Lower leg skin (tissue), 4 donors: ENCODE measurements around the gene BLOC1S3. TPM values are rescaled to one million over a fixed set of nuclear protein-coding genes. Genes with fewer than 3 reads are reported as not detected.

ENCODE experiments used
- DNase-seq, 2 donors: peaks; one replicate each; pipeline ENCODE4 v3.0.0-alpha.2; 2019; ENCODE audit warnings: low spot score in 2 of 2
- H3K4me3 ChIP-seq: fragments of 200-600 bp; sonication (generic); 2 replicates; pipeline ENCODE4 v1.5.1; 2017; ENCODE audit warnings: mild to moderate bottlenecking, low read depth; ENCODE audit not compliant: poor library complexity, severe bottlenecking
- POLR2A ChIP-seq, 2 donors: fragments of 450-650 bp; IDR thresholded peaks; one replicate each; pipeline ENCODE4 v1.6.1; 2016 to 2017; ENCODE audit warnings: antibody characterized with exemption in 2 of 2, mild to moderate bottlenecking in 1 of 2, moderate library complexity in 1 of 2
- WGBS, 2 donors: methylation state at CpG; one replicate each; pipeline ENCODE4 v1.1.5; 2018; 5-methylcytosine and 5-hydroxymethylcytosine counted together
- intact Hi-C: fragments of 100-400 bp; cut with DNase I; formaldehyde crosslinking; loops from one replicate; pipeline ENCODE4 v1.15.0; 2023; ENCODE audit warnings: low total_unique reads
- total RNA-seq, 4 donors: library from RNA; depleted of rRNA; stranded (reverse); fragments of >200 nt; gene quantifications; one replicate each; pipeline ENCODE4 v1.1.0, GENCODE V29; 2016
- TF ChIP-seq, protein P1 (sequence below), 3 donors: fragments of 450-650 bp; IDR thresholded peaks; one replicate each; pipeline ENCODE4 v1.5.1; 2016; ENCODE audit warnings: antibody characterized with exemption in 3 of 3, mild to moderate bottlenecking in 3 of 3, moderate library complexity in 2 of 3

BLOC1S3 gene
- total RNA-seq, 4 donors from 2014 or later: 26.6 to 65.1 (median 31.4) TPM

DNA sequence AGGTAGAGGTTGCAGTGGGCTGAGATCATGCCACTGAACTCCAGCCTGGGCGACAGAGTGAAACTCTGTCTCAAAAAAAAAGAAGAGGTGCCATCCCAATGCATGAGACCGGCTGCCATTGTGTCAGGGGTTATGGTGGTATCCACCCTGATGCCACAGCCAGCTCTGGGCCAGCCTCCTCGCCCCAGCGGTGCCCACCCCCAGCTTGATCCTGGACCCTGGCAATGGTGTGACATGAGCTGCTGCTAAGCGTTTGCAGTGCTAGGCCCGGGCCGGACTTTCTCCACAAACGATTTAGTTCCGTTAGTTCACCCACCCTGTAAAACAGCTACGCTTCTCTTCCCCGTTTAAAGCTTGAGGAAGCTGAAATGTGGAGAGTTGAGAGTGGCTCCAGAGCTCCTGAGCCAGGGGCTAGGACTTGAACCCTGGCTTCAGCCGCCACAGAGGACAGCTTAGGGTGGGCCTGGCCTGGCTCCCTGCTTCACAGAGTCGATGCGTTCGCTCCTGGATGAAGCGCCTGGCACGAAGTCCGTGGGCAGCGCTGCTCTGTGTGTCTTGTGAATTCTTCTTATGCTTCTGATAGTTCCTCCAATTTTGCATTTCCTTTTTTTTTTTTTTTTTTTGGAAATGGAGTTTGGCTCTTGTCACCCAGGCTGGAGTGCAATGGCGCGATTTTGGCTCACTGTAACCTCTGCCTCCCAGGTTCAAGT lies 43.3 kb upstream of the BLOC1S3 start:
- no peak for DNase-seq
- WGBS, 2 donors: 92 to 95% methylated on average over 18 to 21 of the region's 21 CpGs
- intact Hi-C loops: no loop called here
- TF ChIP-seq, protein P1, sequence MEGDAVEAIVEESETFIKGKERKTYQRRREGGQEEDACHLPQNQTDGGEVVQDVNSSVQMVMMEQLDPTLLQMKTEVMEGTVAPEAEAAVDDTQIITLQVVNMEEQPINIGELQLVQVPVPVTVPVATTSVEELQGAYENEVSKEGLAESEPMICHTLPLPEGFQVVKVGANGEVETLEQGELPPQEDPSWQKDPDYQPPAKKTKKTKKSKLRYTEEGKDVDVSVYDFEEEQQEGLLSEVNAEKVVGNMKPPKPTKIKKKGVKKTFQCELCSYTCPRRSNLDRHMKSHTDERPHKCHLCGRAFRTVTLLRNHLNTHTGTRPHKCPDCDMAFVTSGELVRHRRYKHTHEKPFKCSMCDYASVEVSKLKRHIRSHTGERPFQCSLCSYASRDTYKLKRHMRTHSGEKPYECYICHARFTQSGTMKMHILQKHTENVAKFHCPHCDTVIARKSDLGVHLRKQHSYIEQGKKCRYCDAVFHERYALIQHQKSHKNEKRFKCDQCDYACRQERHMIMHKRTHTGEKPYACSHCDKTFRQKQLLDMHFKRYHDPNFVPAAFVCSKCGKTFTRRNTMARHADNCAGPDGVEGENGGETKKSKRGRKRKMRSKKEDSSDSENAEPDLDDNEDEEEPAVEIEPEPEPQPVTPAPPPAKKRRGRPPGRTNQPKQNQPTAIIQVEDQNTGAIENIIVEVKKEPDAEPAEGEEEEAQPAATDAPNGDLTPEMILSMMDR (IDR thresholded peaks at IDR 0.05): no peak
- TF ChIP-seq POLR2A (IDR thresholded peaks at IDR 0.05): no peak
- H3K4me3 ChIP-seq: no peak overlapping the region

DNA sequence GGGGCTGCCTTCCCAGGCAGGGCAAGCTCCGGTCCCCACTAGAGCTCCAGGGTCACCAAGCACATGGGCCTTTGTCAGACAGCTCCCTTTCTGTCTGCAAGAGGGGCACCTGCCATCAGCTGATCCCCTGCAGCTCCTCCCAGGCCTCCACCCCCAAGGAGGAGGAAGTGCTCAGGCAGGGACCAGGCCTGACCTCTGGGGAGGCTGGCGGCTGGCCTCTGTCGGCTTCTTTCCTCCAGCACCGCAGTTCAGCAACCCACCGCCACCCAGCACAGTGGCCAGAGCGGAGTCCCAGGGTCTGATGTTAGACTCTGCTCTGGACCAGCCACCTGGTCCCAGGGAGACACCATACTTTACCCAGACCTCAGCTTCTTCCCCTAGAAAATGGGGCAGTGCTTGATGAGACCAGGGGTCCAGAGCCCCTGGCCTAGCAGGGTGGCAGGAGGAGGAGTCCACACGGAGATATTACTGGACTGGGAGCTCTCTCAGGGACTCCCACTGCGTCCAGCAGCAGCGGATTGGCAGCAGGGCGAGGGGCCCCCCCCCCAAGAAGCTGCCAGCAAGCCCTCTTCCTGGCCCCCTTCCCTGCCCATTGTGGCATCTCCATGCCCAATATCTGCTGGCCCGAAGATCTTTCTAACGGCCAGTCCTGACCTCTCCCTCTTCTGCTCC lies 41.9 kb upstream of the BLOC1S3 start:
- intact Hi-C loops: no loop called here
- no peak for TF ChIP-seq POLR2A (IDR thresholded peaks at IDR 0.05)
- TF ChIP-seq, protein P1 (IDR thresholded peaks at IDR 0.05): no peak
- 78 to 94% methylated on average over 11 to 12 of the region's 12 CpGs for WGBS, 2 donors
- H3K4me3 ChIP-seq: no peak overlapping the region
- no peak for DNase-seq

DNA sequence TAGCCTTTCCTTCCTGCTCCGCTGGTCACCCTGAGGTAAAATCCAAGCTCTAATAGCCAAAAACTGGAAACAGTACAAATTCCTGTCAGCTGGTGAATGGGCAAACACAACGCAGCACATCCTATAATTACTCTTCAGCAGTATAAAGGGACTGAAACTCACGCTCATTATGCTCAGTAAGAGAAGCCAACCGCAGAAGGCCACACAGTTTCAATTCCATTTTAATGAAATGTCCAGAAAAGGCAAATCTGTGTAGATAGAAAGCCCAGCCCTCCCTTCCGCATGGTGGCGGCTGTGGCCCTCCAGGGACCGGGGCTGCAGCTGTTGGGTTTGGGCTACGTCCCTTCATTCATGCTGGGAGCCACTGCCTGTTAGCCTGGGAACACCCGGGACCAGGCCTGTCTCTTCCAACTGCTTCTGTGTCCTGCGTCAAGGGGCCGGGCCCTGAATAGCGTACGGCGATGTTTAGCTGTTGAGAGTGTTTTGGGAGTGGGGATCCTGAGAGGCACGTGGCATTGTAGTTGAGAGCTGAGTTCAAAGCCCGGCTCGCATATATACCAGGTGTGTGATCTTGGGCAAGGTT lies 41.3 kb upstream of the BLOC1S3 start:
- intact Hi-C loops: no loop called here
- WGBS, 2 donors: 76 to 81% methylated on average over 17 of the region's 17 CpGs
- TF ChIP-seq POLR2A (IDR thresholded peaks at IDR 0.05): no peak
- TF ChIP-seq, protein P1 (IDR thresholded peaks at IDR 0.05): no peak
- DNase-seq: no peak
- H3K4me3 ChIP-seq: no peak overlapping the region

DNA sequence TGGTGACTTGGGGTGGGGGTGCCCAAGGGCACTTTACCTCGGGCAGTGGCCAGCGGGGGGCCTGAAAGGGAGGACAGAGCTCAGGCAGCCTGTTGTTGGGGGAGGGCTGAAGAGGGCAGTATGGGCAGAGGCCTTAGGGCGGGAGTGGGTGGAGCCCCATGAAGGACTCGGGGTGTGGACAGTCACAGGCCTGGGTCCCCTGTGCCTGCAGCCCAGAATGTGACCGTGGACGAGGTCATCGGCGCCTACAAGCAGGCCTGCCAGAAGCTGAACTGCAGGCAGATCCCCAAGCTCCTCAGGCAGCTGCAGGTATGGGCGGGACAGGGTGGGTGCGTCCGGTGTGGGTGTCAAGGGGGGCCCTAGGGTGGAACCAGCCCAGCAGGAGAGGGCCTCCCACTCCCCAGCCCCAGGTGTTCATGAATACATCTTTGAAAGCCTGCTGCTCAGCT lies 40.3 kb upstream of the BLOC1S3 start:
- DNase-seq: no peak
- TF ChIP-seq, protein P1 (IDR thresholded peaks at IDR 0.05): no peak
- 52 to 58% methylated on average over 11 of the region's 11 CpGs for WGBS, 2 donors
- intact Hi-C loops: no loop called here
- H3K4me3 ChIP-seq: no peak overlapping the region

DNA sequence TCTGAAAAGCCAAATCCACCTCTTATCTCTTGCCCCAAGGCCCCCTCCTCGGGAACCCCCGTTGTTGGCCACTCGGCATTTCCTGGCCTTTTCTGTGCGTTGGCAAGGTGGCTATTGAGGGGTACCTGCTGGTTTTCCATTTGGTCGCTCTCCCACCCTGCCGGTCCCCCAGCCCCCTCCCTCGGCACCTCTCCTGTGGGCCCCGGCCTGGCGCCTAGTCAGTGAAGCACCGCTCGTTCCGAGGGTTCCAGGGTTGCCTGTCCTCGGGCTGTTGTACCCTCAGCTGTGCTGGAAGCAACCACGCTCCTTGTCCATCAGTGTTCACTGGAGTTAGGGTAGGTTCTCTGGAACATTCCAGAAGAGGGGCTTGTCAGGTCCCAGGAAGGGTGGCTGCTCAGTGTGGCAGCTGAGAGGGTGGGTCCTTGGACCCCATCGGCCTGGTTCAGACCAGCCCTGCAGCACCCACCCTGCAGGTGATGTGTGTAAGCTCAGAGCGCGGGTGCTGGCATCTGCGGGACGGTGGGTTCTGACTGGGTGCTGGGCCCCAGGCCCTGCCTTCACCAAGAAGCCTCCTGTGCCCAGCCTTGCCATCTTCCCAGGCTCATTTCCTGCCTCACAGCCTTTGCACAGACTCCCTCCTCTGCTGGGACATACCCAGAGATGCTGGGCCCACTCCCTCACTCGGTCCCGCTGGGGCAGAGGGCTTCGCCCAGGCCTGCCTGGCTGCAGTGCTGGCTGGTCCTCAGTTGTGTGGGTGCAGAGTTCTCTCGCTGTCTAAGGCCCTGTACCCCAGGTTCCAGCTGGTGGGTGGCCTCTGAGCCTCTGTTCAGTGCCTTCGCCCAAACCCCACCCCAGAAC lies 39.1 kb upstream of the BLOC1S3 start:
- no peak overlapping the region for H3K4me3 ChIP-seq
- WGBS, 2 donors: 83 to 89% methylated on average over 19 to 24 of the region's 24 CpGs
- no peak for TF ChIP-seq POLR2A (IDR thresholded peaks at IDR 0.05)
- TF ChIP-seq, protein P1 (IDR thresholded peaks at IDR 0.05): no peak
- intact Hi-C loops: no loop called here
- peak in 1 of 2 donors; percentile 82 for DNase-seq
